ENCODE measurements around the gene TBX18. TPM values are rescaled to one million over a fixed set of nuclear protein-coding genes. Genes with fewer than 3 reads are reported as not detected.

The TBX18 gene
- total RNA-seq, 1 experiment from 2014 or later, result 14.4 TPM

DNA sequence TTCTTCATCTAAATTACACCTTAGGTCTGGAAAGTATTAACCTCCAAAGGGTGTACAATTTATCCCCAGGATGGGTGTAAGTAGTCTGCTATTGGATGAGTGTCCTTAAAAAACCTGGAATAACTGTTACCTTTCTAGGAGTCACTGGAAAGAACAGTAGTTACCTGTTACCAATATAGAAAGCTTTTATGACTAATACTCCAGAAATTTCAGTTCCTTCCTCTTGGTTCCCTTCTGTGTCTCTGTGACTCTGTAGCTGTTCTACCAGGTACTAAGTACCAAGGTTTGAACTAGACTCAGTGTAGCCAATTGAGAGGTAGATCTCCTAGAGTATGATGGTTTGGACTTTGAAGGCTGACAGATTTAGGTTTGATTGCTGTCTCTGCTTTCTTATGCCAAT, 47.0 kb upstream of the TBX18 start:
- intact Hi-C loops (cut with micrococcal nuclease), result no loop called here
- H4K20me1 ChIP-seq (ENCODE audit: insufficient read depth), result no peaks in the 10 kb centered on the region
- H2AFZ ChIP-seq (ENCODE audit: low read depth, low read length, poor library complexity, severe bottlenecking), result no peak overlapping the region
- H3K4me2 ChIP-seq (ENCODE audit: low read length), result peak overlapping the region; percentile 29; the same call in 1 of the 2 replicates
- no peak for DNase-seq (ENCODE audit: low read depth, low spot score)
- no peak overlapping the region for H3K27ac ChIP-seq (ENCODE audit: low read depth, low read length)
- POLR2A ChIA-PET, result no interaction called here
- H3K79me2 ChIP-seq (ENCODE audit: insufficient read depth, low read length), result no peaks in the 10 kb centered on the region
- CTCF ChIA-PET, result no interaction called here
- no peak overlapping the region for H3K9ac ChIP-seq (ENCODE audit: low read length)
- TF ChIP-seq ZNF274 (IDR thresholded peaks at IDR 0.05; ENCODE audit: low read depth, low read length) (no peak), EZH2 (IDR thresholded peaks at IDR 0.05) (no peak), ATF3 (IDR thresholded peaks at IDR 0.05) (no peak), POLR2AphosphoS5 (IDR thresholded peaks at IDR 0.05; ENCODE audit: low read depth, low read length) (no peak), CBX3 (IDR thresholded peaks at IDR 0.05; ENCODE audit: low read depth) (no peak)
- TF ChIP-seq, protein P1, sequence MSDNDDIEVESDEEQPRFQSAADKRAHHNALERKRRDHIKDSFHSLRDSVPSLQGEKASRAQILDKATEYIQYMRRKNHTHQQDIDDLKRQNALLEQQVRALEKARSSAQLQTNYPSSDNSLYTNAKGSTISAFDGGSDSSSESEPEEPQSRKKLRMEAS (IDR thresholded peaks at IDR 0.05), result no peak
- no peak overlapping the region for H3K4me3 ChIP-seq (replicated peaks in 1 of 2; ENCODE audit: low read depth in 1 of 2, low read length in 2 of 2)
- H3K27me3 ChIP-seq (ENCODE audit: insufficient read depth, low read length), result no peaks in the 10 kb centered on the region
- BruUV-seq (replicated peaks), result no TSS peak
- peak; percentile 60 for ATAC-seq
- no peaks in the 10 kb centered on the region for H3K36me3 ChIP-seq (ENCODE audit: control insufficient read depth in 1 of 2, insufficient read depth in 2 of 2, low read length in 2 of 2)
- H3K9me3 ChIP-seq (ENCODE audit: control insufficient read depth in 1 of 2, insufficient read depth in 1 of 2, low read depth in 1 of 2, low read length in 2 of 2), result no peaks in the 10 kb centered on the region
- RAD21 ChIA-PET (ENCODE audit: low non-redundant PET in 1 of 2, low total read pairs in 2 of 2, uncharacterized antibody in 2 of 2, unreplicated experiment in 2 of 2), result no interaction called here
- H3K4me1 ChIP-seq (ENCODE audit: control insufficient read depth in 1 of 2, insufficient read depth in 2 of 2, low read length in 2 of 2), result peaks cover 0 to 8% of the 10 kb centered on the region in 2 experiments; a peak in 2 of 4 replicates
- no peaks in the 10 kb centered on the region for H3K9me2 ChIP-seq (ENCODE audit: insufficient read depth)

DNA sequence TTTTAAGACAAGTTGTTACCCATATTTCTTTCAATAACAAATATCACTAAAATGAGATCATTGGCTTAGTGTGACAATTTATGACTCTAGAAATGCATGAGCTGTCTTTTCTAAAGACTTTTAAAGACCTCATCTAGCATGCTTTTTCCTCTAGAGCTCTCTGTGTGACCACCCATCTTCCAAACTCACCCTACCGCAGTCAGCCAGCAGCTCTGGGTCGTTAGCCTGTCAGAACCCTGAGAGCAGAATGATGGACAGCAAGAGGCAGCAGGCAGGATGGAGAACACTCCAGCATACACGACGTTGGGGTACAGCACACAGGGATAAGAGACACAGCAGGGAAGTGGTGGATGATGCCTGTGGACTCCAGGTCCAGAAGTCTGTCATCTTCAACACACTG, 45.1 kb upstream of the TBX18 start:
- intact Hi-C loops (cut with micrococcal nuclease), result no loop called here
- Histone ChIP-seq H3K27me3 (ENCODE audit: insufficient read depth, low read length) (no peaks in the 10 kb centered on the region), H3K9me2 (ENCODE audit: insufficient read depth) (no peaks in the 10 kb centered on the region), H3K4me1 (ENCODE audit: control insufficient read depth in 1 of 2, insufficient read depth in 2 of 2, low read length in 2 of 2) (peaks cover 0 to 8% of the 10 kb centered on the region in 2 experiments; a peak in 2 of 4 replicates), H3K4me2 (ENCODE audit: low read length) (no peak overlapping the region), H3K9ac (ENCODE audit: low read length) (no peak overlapping the region), H3K27ac (ENCODE audit: low read depth, low read length) (no peak overlapping the region), H2AFZ (ENCODE audit: low read depth, low read length, poor library complexity, severe bottlenecking) (no peak overlapping the region), H3K9me3 (ENCODE audit: control insufficient read depth in 1 of 2, insufficient read depth in 1 of 2, low read depth in 1 of 2, low read length in 2 of 2) (no peaks in the 10 kb centered on the region), H3K79me2 (ENCODE audit: insufficient read depth, low read length) (no peaks in the 10 kb centered on the region), H3K4me3 (replicated peaks in 1 of 2; ENCODE audit: low read depth in 1 of 2, low read length in 2 of 2) (no peak overlapping the region), H3K36me3 (ENCODE audit: control insufficient read depth in 1 of 2, insufficient read depth in 2 of 2, low read length in 2 of 2) (no peaks in the 10 kb centered on the region), H4K20me1 (ENCODE audit: insufficient read depth) (no peaks in the 10 kb centered on the region)
- ATAC-seq (no peak), DNase-seq (ENCODE audit: low read depth, low spot score) (no peak)
- CTCF ChIA-PET, result no interaction called here
- POLR2A ChIA-PET, result no interaction called here
- RAD21 ChIA-PET (ENCODE audit: low non-redundant PET in 1 of 2, low total read pairs in 2 of 2, uncharacterized antibody in 2 of 2, unreplicated experiment in 2 of 2), result no interaction called here
- no TSS peak for BruUV-seq (replicated peaks)
- TF ChIP-seq RAD21 (IDR thresholded peaks at IDR 0.05; ENCODE audit: low read depth), result no peak
- TF ChIP-seq REST (IDR thresholded peaks at IDR 0.05; ENCODE audit: low read depth), result no peak
- no peak for TF ChIP-seq TCF7L2 (IDR thresholded peaks at IDR 0.05; ENCODE audit: borderline replicate concordance, extremely low read depth, insufficient read depth, insufficient read length)
- no peak for TF ChIP-seq ZNF274 (IDR thresholded peaks at IDR 0.05; ENCODE audit: low read depth, low read length)
- no peak for TF ChIP-seq JUND (IDR thresholded peaks at IDR 0.05)
- no peak for TF ChIP-seq CBX3 (IDR thresholded peaks at IDR 0.05; ENCODE audit: low read depth)
- TF ChIP-seq ATF3 (IDR thresholded peaks at IDR 0.05), result no peak
- TF ChIP-seq POLR2AphosphoS5 (IDR thresholded peaks at IDR 0.05; ENCODE audit: low read depth, low read length), result no peak
- TF ChIP-seq EZH2phosphoT487 (IDR thresholded peaks at IDR 0.05; ENCODE audit: borderline replicate concordance), result no peak
- TF ChIP-seq, protein P2, sequence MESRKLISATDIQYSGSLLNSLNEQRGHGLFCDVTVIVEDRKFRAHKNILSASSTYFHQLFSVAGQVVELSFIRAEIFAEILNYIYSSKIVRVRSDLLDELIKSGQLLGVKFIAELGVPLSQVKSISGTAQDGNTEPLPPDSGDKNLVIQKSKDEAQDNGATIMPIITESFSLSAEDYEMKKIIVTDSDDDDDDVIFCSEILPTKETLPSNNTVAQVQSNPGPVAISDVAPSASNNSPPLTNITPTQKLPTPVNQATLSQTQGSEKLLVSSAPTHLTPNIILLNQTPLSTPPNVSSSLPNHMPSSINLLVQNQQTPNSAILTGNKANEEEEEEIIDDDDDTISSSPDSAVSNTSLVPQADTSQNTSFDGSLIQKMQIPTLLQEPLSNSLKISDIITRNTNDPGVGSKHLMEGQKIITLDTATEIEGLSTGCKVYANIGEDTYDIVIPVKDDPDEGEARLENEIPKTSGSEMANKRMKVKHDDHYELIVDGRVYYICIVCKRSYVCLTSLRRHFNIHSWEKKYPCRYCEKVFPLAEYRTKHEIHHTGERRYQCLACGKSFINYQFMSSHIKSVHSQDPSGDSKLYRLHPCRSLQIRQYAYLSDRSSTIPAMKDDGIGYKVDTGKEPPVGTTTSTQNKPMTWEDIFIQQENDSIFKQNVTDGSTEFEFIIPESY (IDR thresholded peaks at IDR 0.05; ENCODE audit: extremely low read depth, insufficient replicate concordance, low read length), result no peak

Data from HCT116 (cell line).